ENCODE measurements around the gene COL8A1. TPM values are rescaled to one million over a fixed set of nuclear protein-coding genes. Genes with fewer than 3 reads are reported as not detected.

COL8A1 gene
- total RNA-seq, 4 donors from 2014 or later = 2.2 to 8.6 (median 5.1) TPM

GRCh38 chr3:99809565-99809964, 171.2 kb downstream of the COL8A1 start:
- Histone ChIP-seq H3K27me3 (no peaks in the 10 kb centered on the region), H3K36me3 (peaks cover 0 to 5% of the 10 kb centered on the region in 2 donors), H3K4me3 (no peak overlapping the region), H3K4me1 (peaks cover 5 to 7% of the 10 kb centered on the region in 2 donors), H3K27ac (no peak overlapping the region), H3K9me3 (no peaks in the 10 kb centered on the region)
- intact Hi-C loops (cut with DNase I; ENCODE audit: low total_unique reads) = no loop called here
- in situ Hi-C loops (cut with MboI; ENCODE audit: low sequenced_read_pairs in 4 of 4) = loop anchor here in 1 of 4 donors (25.0 kb wide), 1 partner anchor 903 kb away; the partner anchor contains the start of gene TFG
- TF ChIP-seq POLR2A (IDR thresholded peaks at IDR 0.05) (no peak), CTCF (IDR thresholded peaks at IDR 0.05 in 4 of 5, conservative IDR thresholded peaks at IDR 0.05 in 1 of 5) (no peak)
- ATAC-seq = no peak
- no peak for DNase-seq

DNA sequence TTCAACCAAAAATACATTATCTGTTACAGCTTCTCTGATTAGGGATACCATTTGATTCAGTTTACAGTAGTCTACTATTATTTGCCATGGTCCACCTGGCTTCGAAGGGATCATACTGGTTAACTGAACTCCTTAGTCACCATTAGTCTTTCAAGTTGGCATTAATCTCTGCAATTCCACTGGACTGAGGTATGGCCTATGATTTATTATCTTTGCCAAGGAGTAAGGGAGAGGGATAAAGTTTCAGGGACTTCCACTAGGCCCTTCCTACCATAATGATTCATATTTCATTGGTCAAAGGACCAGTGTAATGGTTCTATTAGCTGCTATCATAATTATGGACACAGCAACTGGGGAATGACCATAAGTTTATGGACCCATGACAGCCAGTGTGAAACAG, 172.0 kb downstream of the COL8A1 start:
- no peak for DNase-seq
- Histone ChIP-seq H3K27ac (no peak overlapping the region), H3K4me3 (no peak overlapping the region), H3K36me3 (no peaks in the 10 kb centered on the region), H3K9me3 (no peaks in the 10 kb centered on the region), H3K4me1 (peaks cover 5 to 7% of the 10 kb centered on the region in 2 donors), H3K27me3 (no peaks in the 10 kb centered on the region)
- no peak for TF ChIP-seq CTCF (IDR thresholded peaks at IDR 0.05 in 4 of 5, conservative IDR thresholded peaks at IDR 0.05 in 1 of 5)
- TF ChIP-seq POLR2A (IDR thresholded peaks at IDR 0.05) = no peak
- ATAC-seq = peak in 1 of 2 donors; percentile 25
- in situ Hi-C loops (cut with MboI; ENCODE audit: low sequenced_read_pairs in 4 of 4) = loop anchor here in 1 of 4 donors (25.0 kb wide), 1 partner anchor 902 kb away; the partner anchor contains the start of gene TFG
- intact Hi-C loops (cut with DNase I; ENCODE audit: low total_unique reads) = loop anchor here (5.0 to 10.0 kb wide), 3 partner anchors 1502 to 1856 kb away; partner anchors contain the start of gene PCNP

DNA sequence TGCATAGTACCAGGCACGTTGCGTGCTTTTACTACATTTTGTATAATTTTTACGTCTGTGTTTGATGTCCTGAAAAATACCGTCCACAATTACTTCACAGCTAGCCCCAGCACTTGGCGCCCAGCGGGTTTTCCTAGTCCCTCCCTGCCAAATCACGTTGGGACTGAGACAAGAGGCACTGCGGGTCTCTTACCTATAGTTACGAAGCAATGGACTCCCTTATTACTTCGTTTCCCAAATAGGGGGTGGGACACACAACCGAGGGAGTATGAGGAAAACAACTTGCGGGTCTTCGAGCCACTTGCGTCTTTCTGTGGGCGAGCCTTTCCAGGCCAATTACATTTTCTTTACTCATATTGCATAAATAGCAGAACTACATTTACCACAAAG, 178.6 kb downstream of the COL8A1 start:
- peak; percentile 17 to 24 for ATAC-seq
- Histone ChIP-seq H3K9me3 (no peaks in the 10 kb centered on the region), H3K36me3 (no peaks in the 10 kb centered on the region), H3K27me3 (no peaks in the 10 kb centered on the region), H3K4me1 (peaks cover 26 to 37% of the 10 kb centered on the region in 2 donors), H3K4me3 (peak overlapping the region; percentile 67 to 78 (median 69)), H3K27ac (peak overlapping the region; percentile 89 to 98 (median 91))
- TF ChIP-seq POLR2A (IDR thresholded peaks at IDR 0.05) (no peak), CTCF (IDR thresholded peaks at IDR 0.05 in 4 of 5, conservative IDR thresholded peaks at IDR 0.05 in 1 of 5) (no peak)
- peak; percentile 16 to 31 for DNase-seq
- in situ Hi-C loops (cut with MboI; ENCODE audit: low sequenced_read_pairs in 4 of 4) = loop anchor here in 1 of 4 donors (25.0 kb wide), 1 partner anchor 895 kb away; the partner anchor contains the start of gene TFG
- intact Hi-C loops (cut with DNase I; ENCODE audit: low total_unique reads) = loop anchor here (5.0 to 10.0 kb wide), 6 partner anchors 445 to 1862 kb away; partner anchors contain the start of genes CLDND1, LNP1, NIT2 and PCNP

DNA sequence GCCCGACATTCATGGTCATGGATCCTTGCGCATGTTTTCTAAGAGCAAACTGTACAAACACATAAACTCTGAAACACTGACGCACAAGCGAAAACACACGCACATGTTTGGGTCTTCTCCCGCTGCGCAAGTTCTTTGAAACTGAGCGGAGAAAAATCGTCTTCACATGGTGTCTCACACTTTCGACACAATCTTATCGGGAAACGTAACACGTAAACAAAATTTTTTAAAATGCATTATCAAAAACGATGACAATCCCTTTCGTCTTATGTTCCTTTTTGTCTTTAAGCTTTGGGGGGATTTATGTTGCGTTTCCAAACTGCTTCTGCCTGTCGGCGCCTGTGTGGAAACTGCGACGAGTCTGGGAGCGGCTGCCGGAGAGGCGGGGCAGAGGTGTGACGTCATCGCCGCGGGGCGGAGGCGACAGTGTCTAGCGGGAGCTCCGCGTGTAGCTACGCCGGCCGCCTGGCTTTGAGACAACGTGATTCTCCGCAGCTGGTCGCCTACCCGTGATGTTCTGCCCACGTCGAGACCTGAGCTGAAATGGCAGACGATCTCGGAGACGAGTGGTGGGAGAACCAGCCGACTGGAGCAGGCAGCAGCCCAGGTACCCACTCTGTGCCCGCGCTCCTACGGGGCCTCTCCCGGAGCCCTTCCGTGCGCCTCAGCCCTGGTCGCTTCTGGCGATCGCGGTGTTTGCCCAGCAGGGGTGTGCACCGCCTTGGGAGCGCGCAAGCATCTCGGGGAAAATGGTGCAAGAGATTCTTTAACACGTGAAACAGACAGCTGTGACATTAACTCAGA, 179.2 kb downstream of the COL8A1 start, which contains the start of gene CMSS1:
CMSS1 (plus strand) TSS at position 426 of the 804 bp plus-strand sequence.
- Histone ChIP-seq H3K36me3 (no peaks in the 10 kb centered on the region), H3K27ac (peak within 1 kb of the TSS; percentile 89 to 98 (median 91)), H3K27me3 (no peaks in the 10 kb centered on the region), H3K9me3 (no peaks in the 10 kb centered on the region), H3K4me3 (peak within 1 kb of the TSS; percentile 67 to 78 (median 69)), H3K4me1 (peaks cover 26 to 38% of the 10 kb centered on the region in 2 donors)
- intact Hi-C loops (cut with DNase I; ENCODE audit: low total_unique reads) = loop anchor here (5.0 to 10.0 kb wide), 6 partner anchors 445 to 1863 kb away; partner anchors contain the start of genes CLDND1, LNP1, NIT2 and PCNP
- TF ChIP-seq POLR2A (IDR thresholded peaks at IDR 0.05) (peak; percentile 83), CTCF (IDR thresholded peaks at IDR 0.05 in 4 of 5, conservative IDR thresholded peaks at IDR 0.05 in 1 of 5) (peak; percentile 37 to 51 (median 47))
- DNase-seq = peak; percentile 91 to 92
- ATAC-seq = peak; percentile 90
- in situ Hi-C loops (cut with MboI; ENCODE audit: low sequenced_read_pairs in 4 of 4) = loop anchor here in 1 of 4 donors (25.0 kb wide), 1 partner anchor 895 kb away; the partner anchor contains the start of gene TFG

Measured in gastrocnemius medialis (tissue), 4 donors.